GM18873 (cell line): ENCODE results near the gene CBFA2T2.
"Not testable (repeated sequence)": the region's sequence is repeated elsewhere in the genome, so short reads cannot be mapped to it uniquely, and the experiment has no call there.

ENCODE experiments used
- ATAC-seq: cut with Tn5 transposase; IDR thresholded peaks from one replicate; pipeline ENCODE4 v1.9.1; 2021; ENCODE audit warnings: mild to moderate bottlenecking, moderate library complexity, moderate number of reproducible peaks; ENCODE audit not compliant: unreplicated experiment, low FRiP score

CBFA2T2 gene

DNA sequence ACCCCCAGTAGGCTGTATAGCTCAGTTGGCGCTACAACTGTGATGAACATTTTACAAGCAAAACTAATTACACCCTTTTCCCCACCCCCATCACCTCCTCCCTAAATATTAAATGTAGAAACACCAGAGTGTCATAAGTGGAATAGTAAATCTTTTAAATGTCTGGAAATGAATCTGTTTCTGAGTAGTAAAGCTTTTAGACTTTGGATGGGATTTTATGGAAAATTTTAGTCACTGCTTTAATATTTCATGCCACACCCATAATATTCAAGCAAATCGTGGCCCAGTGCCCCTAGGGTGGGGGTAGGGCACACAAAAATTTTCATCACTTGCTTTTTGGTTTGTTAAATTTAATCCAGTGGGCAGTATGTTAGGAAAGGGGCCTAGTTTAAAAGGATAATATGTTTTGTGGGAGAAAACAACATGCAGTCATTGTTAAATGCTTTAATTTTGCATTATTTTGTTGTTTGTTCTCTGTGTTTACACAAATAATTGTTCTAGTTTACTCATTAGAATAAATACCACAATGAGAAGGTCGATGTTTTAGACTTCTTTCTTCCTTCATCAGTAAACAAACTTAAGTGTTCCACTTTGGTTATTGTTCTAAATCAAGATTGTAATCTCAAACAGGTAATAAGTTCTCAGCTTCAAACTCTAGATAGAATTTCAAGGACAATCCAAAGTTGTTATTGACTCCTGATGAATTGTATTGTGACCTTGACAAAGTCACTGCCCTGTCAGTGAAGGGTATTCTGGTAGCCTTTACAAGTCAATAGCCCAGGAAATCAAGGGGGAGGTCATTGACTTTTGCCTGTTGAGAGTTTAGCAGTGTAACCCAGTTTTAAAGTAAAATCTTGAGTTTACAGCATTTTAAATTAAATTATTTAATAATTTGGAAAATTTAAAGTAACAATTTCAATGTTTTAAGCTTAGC, 79.2 kb downstream of the CBFA2T2 start:
- ATAC-seq: no peak

DNA sequence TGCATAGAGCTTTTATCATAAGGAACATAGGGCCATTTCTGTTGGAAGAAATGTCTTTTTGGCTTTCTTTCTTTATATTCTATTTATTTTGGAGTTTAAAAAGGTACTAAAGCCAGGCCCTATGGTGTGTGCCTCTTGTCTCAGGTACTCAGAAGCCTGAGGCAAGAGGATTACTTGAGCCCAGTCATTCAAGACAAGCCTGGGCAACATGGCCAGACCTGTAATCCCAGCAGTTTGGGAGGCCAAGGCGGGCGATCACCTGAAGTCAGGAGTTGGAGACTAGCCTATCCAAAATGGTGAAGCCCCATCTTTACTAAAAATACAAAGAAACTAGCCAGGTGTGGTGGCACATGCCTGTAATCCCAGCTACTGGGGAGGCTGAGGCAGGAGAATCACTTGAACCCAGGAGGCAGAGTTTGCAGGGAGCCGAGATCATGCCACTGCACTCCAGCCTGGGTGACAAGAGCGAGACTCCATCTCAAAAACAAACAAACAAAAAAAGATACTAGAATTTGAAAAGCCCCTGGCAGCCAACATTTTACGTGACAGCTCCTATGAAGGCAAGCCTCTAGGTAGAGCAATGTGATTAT, 80.0 kb downstream of the CBFA2T2 start:
- no peak for ATAC-seq

DNA sequence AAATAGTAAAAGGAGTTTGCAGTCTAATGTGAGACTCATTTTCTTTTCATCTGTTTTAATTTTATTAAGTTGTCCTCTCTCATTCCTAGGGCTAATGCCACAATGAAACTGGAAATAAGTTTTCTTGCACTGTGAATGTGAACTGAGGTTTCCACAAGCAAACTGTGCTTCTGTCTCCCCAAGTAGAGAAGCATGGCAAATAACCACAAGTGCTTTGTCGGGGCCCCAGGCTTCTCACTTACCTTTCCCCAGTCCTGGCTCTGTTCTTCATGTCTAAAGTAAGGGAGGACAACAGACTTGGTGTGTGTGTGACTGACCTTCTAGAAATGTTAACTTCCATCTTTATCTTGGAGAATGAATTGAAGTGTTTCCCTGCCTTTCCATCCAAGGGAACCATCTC, 80.8 kb downstream of the CBFA2T2 start:
- no peak for ATAC-seq

DNA sequence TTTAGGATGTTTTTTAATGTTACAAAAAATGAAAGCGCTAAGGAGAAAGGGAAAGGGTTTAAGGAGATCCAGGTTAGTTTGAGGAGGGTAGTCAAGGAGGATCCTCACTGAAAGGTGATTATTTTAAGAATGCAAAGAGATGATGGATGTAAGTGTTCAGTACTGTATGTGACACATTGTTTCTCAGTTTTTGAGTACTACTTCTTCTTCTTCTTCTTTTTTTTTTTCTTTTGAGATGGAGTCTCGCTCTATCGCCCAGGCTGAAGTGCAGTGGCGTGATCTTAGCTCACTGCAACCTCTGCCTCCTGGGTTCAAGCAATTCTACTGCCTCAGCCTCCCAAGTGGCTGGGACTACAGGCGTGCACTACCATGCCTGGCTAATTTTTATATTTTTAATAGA, 83.4 kb downstream of the CBFA2T2 start:
- ATAC-seq: not testable (repeated sequence)

DNA sequence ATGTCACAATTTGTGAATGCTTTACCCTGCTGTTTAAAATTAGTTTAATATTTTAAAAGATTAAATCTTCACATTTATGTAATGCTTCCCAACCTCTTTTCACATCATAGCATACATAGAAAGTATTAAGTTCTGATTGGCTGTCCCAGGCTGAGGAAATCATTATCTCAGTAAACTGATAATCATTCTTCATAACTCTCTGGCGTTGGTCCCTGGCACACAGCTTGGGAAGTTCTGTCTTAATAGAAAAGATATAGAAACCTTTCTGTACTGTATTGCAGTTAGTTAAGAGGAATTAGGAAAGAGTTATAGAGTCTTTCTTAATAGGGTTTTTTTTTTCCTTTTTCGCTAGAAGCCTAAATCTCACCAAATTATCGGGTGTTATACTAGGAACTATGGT, 85.4 kb downstream of the CBFA2T2 start:
- no peak for ATAC-seq

DNA sequence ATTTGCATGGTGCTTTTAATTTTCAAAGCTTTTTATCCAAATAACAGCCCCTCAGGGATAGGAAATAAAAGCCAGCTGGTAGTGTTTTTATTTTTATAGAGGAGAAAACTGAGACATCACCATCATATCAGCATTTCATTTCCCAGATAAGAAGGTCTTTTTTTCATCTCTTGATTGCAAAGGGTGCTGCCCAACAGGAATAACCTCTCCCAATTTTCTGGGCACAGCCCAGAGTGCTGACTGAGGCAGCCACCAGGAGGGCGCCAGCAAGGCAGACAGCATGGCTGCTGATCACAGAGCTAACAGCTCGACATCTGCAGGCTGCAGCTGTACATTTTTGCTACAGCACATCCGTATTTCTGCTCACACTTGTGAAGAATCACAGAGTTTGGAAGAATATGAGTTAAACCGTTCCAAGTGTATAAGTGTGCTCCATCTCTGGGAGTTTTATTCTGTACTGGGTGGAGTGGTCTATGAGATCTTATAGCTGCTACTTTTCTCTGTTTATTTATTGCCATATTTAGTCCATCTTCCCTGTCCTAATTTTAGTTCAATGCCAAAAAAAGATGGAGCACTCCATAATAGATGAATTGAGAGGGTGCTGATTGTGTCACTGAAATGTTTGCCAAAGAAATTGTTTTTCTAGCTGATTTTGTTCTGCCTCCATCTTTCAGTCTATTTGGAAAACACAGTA, 86.7 kb downstream of the CBFA2T2 start:
- no peak for ATAC-seq

DNA sequence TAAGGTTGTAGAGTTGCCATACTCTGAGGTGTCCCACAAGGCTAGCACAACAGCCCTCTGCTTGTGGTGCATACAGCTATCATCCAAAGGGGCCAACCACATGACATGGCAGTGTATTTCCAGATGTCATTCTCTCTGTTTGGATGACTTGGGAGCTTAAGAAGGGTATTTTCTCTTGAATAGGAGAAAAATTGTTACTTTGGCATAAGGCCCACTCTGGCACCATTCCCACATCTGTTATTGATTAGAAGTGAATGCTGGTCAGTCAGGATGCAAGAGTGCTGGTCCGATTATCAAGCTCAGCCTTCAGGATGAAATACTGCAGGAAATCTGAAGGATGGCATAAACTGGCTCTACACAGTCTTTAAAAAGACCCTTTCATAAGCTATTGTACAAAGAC, 88.6 kb downstream of the CBFA2T2 start:
- no peak for ATAC-seq

DNA sequence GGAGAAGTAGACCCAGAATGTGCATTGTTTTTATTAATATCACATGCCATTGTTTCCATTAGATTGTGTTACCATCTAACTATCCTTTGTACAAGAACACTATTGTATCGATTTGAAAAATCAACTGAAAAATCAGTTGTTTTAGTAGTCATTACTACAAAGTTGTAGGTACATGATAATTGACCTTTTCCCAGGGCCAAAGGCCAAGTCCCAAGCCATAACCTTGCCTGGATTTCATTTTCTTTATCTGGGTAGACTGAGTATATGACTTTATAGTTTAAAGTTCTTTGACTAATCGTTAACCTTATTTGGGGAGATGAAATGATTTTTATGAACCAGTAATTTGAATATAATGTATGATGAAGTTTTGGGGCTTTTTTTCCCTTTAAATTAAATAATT, 93.2 kb downstream of the CBFA2T2 start:
- ATAC-seq: no peak

DNA sequence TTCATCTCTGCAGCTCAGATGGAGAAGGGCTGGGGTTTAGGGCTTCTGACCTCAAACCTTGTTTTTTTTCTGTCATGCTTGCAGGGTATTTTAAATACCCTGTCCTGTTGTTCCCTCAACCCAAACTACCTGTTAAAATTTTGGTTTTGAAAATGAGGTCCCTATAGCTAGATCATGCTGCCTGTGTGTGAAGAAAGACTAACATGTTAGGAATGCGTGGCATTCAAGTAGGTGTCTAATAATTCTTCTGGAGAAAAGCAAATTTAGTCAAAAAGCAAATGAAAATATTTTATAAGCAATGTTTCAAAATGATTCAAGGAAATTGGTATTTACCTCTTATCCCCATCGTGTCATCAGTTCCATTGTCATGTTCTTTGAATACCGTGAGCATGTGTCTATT, 95.1 kb downstream of the CBFA2T2 start:
- no peak for ATAC-seq

DNA sequence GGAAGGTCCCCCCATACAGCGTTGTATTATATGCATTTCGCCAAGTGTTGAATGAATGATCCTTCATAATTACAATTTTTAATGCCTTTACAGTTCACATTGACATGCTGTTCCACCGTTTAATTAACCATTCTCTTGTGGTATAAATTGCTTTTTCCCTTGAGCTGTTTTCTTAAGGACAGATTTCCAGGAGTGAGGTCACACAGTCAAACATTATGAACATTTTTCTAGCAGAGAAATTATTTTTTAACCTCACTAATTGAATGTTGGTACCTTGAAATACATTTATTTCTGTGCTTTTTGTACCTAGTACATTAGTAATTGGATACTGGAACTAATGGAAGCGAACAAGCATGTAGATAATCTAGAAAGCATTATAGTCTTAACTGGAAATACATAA, 95.5 kb downstream of the CBFA2T2 start:
- no peak for ATAC-seq

DNA sequence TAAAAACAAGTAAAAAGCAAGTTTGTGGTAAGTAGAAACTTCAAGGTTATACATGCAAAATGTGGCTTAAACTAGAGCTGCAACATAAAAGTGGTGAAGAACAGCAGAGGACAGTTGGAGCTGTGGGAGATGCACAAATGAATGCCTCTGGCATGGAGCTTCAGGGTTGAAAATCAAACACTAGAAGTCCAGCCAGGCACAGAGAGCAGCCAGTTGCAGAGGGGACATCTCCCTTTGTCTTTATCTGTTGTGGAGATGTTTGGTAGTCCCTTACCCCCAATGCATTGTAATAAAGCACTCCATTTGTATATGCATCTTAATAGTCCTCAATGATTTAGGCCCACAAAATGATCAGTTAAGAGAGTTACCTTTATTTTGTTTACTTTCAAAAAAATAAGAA, 99.2 kb downstream of the CBFA2T2 start:
- ATAC-seq: no peak

DNA sequence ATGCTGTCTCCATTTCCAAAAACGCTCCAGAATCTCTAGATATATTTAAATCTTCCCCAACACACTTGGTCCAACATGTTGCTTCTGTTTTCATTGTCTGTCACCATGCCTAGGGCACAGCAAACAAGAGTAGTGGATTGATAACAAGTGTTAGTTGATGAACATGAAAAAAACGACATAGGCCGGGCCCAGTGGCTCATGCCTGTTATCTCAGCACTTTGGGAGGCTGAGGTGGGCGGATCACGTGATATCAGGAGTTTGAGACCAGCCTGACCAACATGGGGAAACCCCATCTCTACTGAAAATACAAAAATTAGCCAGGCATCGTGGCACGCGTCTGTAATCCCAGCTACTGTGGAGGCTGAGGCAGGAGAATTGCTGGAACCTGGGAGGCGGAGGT, 102.0 kb downstream of the CBFA2T2 start:
- ATAC-seq: not testable (repeated sequence)

DNA sequence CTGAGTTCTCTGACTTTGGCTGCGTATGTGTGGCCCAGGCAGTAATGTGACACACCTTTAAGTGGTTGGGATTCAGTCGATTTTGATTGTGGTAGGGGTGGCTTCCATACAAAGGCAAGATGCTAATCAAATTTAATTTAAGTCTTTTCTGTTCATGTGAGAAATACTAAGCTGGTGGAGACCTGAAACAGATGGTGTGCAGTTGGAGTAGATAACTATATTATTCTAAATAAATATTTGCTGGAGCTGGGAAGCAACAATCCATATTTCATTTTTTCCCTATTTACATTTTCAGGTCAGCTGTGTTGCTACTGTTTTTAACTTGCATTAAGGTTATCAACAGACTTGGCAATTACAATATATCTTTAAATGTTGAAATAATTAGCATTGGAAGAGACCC, 104.8 kb downstream of the CBFA2T2 start:
- no peak for ATAC-seq

DNA sequence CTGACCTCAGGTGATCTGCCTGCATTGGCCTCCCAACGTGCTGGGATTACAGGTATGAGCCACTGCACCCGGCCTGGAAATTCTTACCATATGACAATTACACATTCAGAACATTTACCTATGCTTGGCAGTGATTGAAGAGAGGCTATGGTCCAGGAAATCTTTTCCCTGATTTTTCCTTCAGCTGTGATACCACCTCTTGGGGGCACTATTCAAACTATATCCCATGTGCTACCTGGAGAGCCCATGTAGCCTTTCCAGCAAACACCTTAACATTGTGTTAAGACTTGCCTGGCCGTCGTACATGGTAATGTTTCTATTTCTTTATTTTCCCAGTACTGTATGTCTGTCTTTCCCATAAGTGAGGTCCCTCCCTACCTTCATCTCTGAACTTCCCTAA, 110.5 kb downstream of the CBFA2T2 start:
- no peak for ATAC-seq

DNA sequence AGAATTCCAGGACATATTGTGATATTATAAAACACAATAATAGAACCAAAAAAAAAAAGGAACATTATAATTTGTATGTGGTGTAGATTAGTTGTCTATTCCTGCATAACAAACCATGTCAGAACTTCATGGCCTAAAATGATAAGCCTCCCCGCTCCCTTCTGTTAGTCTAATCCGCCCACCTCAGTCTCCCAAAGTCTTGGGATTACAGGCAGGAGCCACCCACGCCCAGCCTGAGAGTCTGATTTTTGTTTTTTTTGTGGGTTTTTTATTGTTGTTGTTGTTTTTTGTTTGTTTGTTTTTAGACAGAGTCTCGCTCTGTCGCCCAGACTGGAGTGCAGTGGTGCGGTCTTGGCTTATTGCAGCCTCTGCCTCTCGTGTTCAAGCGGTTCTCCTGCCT, 111.1 kb downstream of the CBFA2T2 start:
- no peak for ATAC-seq

DNA sequence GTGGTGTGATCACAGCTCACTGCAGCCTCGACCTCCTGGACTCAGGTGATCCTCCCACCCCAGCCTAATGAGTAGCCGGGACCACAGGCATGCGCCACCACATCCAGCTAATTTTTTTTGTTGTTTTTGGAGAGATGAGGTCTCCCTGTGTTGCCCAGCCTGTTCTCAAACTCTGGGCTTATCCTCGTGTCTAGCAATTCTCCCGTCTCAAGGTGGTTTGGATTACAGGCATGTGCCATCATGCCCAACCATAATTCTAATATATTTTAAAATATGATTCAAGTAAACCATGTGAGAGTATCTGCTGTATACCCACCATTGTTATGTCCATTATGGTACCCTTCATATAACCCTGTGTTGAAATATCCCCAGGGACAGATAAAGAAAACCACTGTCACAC, 112.0 kb downstream of the CBFA2T2 start:
- ATAC-seq: no peak

DNA sequence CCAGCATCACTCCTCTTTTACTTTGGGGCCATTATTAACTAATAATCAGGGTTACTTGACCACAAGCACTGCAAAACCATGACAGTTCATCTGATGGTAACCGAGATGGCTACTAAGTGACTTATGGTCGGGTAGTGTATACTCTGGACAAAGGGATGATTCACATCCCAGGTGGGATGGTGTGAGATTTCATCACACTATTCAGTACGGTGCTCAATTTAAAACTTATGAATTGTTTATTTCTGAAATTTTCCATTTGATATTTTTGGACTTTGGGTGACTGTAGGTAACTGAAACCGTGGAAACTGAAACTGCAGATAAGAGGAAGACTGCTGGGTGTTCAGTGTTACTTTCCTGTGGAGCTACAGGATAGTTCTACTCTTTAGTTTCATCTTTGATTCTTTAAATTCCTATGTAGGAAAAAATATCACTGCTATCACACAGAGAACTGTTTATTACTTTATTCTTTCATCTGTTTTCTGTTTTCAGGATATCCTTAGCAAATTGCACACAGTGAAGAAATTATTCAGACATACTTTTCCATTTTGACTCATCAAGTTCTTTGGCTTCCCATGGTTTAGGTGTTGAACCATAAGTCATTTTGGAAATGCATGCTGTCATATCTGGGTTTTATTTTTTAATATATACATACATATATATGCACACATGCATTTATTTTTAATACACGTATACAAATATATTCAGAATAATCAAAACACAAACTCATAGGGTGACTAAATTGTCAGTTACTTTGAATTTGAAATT, 113.1 kb downstream of the CBFA2T2 start:
- ATAC-seq: no peak

DNA sequence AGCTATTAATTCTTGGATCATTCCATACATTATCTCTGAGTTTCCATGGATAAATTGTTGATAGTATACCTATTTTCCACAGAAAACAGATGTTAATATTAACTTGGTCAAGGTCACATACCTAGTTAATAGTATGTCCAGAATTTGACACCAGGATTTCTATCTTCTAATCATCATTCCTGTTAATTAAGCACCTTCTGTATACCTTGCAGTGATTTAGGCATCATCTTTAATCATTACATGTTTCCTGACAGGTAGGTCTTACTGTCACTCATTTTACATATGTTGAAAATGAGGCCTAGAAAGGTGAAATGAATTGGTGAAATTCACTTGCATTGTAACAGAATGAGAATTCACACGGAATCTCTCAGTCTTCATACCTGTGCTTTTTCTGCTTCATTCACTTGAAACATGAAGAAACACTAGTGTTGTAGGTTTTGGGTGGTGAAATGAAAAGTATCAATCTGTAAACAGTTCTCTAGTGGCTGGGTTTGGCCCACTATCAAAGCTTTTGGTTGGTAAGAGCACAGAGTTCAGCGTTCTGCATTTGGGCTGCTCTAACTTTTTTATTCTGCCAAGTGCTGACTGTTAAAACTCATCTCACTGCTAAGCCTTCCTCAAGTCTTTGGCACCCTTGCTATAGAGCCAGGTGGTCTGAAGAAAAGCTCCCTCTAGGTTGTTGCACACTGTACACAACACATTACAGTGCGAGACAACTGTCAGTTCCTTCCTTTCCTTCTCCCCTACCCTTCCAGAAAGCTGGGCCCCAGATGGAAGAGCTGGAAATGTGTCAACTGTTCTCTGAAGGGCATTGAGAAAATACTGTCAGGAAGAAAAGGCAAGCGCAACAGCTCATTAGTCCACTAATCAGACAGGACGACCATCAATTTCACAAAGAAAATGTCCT, 114.4 kb downstream of the CBFA2T2 start:
- no peak for ATAC-seq

DNA sequence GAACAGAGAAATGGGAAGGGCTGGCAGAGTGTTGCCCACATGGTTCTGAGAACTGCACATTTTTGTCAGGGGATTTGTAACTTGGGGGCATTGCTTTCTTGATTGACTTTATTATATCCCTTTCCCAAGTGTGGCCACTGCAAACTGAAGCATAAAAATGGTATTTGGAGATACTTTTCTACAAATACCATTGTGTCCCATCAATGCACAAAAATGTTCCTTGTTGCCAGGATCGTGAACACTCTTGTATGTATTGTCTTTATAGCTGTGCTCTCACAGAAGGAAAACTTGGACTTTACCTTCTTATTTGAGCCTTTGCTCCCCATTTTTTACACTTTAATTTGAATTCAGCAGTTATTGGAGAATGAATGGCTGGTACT, 115.1 kb downstream of the CBFA2T2 start:
- no peak for ATAC-seq
